Neural cell (in vitro differentiated cells): ENCODE data around the gene GDF9.

Experiments
- CTCF ChIP-seq: fragments of 450-650 bp; IDR thresholded peaks from 2 replicates; pipeline ENCODE4 v1.5.1; 2014; ENCODE audit warnings: antibody characterized with exemption, mild to moderate bottlenecking, moderate library complexity; ENCODE audit not compliant: poor library complexity, severe bottlenecking
- EZH2 ChIP-seq: fragments of 200-600, 300-800 bp; shearing (Covaris generic), sonication (generic); IDR thresholded peaks from 2 replicates; pipeline ENCODE4 v1.6.1; 2014; ENCODE audit warnings: antibody characterized with exemption, low read length, borderline replicate concordance, mild to moderate bottlenecking; ENCODE audit not compliant: insufficient read depth, poor library complexity, severe bottlenecking
- SMC3 ChIP-seq: fragments of 450-650 bp; conservative IDR thresholded peaks from 2 replicates; pipeline ENCODE4 v1.6.1; 2014; ENCODE audit warnings: antibody characterized with exemption, mild to moderate bottlenecking, moderate library complexity; ENCODE audit not compliant: poor library complexity
- TAF1 ChIP-seq: IDR thresholded peaks from 2 replicates; pipeline ENCODE4 v1.6.1; 2012; ENCODE audit warnings: low read depth

- TF ChIP-seq CTCF (no peak), EZH2 (no peak), SMC3 (no peak), TAF1 (no peak)
Measured at GRCh38 chr5:132889501-132889900, 23.2 kb upstream of the GDF9 start.
